Activated CD4-positive, alpha-beta T cell treated with anti-CD3 and anti-CD28 coated beads for 4 hours (primary cell): ENCODE results near the gene SORBS2.

Source experiments
- DNase-seq, 2 donors: peaks; one replicate each; pipeline ENCODE4 v3.0.0-alpha.2; 2020

SORBS2 gene

DNA sequence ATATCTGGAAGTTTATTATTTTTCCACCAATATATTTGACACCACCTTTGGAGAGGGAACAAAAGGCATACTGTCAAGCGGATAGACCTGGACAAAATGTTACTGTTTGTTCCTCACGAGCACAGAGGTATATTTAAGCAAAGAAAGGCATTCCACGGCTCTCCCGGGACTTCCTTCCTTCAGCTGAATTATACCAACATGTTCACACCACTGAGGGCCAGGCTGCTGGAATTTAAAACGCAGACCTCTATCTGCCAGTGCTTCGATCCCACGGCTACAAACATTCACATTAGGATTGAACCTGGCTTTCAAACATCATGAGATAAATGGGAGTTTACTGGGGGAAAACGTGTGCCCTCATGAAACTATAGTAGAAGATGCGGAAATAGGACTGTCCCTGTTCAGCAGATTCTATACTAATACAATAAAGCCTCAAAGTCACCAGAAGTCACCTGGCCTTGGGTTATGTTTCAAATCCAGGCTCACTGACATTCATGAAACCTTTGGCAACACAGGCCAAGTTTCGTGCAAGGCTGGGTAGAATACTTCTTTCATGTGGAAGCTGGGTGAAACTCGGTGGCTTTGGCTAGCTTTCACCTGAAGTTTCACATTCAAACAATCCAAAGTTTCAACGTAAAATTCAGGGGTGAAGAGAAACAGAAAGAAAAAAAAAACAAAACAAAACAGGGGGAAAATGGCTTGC is 39.5 kb downstream of the SORBS2 start:
- no peak for DNase-seq

DNA sequence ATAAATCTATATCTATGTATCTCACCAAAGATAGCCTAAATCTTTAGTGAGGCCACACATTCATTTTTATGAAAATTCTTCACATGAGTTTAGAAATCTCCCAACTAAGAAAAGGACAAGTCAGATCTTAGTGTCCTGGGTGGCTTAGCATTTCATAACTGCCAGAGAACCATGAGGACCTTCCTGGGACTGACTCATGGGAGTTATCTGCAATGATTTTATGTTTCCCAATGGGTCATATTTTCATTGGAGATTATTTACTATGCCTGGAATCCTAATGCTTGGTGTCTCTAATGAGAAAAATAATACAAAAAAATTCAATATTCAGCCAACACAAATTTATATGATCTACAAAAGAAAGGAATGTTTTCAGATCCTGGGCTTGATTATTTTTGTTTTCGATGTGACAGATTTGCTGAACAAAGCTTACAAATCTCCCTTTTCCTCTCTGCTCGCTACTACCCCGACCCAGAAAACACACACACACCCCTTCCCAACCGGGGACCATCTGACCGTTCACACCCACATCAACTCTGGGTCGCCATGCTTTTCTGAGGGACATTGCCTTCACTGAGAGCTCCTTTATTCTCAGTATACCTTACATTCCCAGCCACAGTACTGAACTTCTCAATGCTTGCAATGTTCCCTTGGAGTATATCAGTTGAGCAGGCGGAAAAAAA is 40.1 kb downstream of the SORBS2 start:
- DNase-seq, result no peak

GRCh38 chr4:185767528-185767927 is 44.5 kb downstream of the SORBS2 start:
- DNase-seq, result no peak

GRCh38 chr4:185764876-185765275 is 47.1 kb downstream of the SORBS2 start:
- no peak for DNase-seq

DNA sequence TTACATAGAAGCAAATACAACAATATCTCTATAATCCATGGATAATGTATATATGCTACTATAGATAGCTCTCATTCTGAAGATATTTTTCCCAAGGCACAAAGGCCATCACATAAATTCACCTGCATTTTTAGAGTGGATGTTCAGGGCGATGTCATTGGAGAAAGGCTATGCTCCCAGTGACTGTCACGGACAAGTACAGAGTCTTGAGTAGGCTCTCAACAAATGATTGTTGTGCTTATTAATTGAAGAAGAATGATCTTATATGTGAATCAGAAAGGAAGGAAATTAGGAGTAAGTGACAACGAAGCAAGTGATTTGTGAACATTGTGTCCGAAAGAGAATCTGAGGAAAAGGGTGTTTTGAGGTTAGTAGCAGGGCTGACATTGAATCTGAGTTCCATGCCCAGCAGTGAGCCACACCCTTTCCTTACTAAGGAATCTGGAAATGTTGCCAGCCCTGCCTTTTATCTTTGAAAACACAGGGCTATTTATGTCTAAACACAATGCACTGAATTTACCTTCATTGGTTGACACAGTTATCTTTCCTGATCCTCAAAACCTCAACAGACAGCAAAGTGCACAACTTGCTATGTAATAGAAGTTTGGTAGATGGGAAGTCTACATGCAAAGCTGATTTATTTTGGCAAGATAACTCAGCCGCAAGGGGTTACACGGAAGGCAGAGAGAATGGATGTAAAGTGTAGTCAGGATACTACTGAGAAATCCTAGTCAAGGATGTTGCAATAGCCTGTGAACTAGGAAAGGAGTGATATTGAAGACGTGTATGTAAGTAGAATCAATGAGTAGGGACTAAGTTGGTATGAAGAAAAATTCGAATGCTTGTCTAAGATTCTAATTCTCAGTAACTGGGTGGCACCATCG is 50.4 kb downstream of the SORBS2 start:
- DNase-seq, result no peak

- DNase-seq, result no peak
Observed at GRCh38 chr4:185758807-185759206, 53.2 kb downstream of the SORBS2 start.

GRCh38 chr4:185755451-185755850 is 56.5 kb downstream of the SORBS2 start:
- DNase-seq, result no peak

DNA sequence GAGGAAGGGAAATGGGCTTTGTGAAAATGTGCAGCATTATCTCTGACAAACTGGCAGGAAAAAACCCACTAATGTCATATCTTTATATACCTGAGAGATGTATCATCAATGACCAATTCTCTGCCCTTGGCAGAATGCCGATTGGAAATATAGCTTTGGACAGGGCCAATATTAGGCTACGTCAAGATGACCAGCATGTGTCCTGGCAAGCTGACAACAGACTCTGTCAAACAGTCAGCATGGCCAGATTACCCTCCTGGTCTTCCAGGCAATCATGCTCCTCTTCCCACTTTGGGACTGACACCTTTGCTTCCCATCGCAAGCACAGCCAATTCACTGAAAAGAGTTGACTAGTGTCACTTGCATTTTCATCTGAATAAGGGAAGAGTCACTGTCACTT is 57.0 kb downstream of the SORBS2 start:
- no peak for DNase-seq

DNA sequence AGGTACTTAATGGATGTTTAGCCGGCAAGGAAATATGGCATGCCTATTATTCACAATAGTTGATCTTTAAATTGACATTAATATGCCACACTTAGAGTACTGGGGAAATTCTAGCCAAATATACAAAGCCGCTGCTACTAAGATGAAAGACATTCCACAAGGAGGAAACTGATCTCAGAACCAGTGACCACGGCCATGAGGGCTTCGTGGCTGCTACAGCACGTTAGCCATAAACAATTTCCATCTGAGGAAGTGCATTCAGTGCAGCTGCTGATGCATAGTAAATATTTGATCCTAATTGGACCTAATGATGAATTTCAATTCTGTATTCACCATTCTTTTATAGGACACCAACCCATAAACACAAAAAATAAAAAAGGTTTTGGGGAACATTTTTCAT is 59.1 kb downstream of the SORBS2 start:
- no peak for DNase-seq

- no peak for DNase-seq
Observed at GRCh38 chr4:185749858-185750257, 62.1 kb downstream of the SORBS2 start.

DNA sequence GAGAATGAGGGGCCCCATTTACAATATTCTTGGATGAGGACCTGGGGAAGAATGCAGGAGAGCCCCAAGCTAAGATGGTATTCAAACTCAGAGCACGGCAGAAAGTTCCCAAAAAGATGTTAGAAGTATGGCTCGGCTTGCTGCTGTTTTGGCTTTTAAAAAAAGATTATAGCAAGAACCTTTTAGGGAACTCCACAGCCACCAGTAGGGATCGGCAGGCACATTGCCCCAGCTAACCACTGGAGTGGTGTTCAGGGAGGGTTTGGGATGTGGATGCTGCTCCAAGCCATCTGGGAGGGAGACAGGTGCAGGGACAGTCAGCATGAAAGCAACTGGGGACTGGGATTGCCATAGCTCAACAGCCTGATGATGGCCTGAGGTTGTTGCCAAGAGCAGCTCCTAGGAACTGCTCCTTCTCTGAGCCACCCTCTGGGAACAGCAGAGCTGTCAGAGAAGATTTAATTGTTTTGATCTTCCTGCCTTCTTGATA is 63.0 kb downstream of the SORBS2 start:
- no peak for DNase-seq

GRCh38 chr4:185745891-185746290 is 66.1 kb downstream of the SORBS2 start:
- DNase-seq, result no peak

GRCh38 chr4:185744946-185745345 is 67.0 kb downstream of the SORBS2 start:
- DNase-seq, result no peak

GRCh38 chr4:185744488-185744862 is 67.5 kb downstream of the SORBS2 start:
- DNase-seq, result no peak

- DNase-seq, result no peak
Observed at GRCh38 chr4:185743722-185744487, 68.1 kb downstream of the SORBS2 start.

- DNase-seq, result no peak
Observed at GRCh38 chr4:185742766-185743165, 69.2 kb downstream of the SORBS2 start.

- no peak for DNase-seq
Observed at GRCh38 chr4:185741795-185742194, 70.2 kb downstream of the SORBS2 start.

DNA sequence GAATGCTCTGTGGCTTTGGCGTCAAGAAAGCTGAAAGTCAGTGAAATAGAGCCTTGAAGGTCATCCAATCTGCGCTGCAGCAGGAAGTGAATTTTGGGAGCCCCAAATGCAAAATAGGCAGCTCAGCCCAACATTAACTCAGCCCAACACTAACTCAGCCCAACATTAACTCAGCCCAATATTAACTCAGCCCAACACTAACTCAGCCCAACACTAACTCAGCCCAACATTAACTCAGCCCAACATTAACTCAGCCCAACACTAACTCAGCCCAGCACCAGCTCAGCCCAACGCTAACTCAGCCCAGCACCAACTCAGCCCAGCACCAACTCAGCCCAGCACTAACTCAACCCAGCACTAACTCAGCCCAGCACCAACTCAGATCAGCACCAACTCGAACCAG is 71.5 kb downstream of the SORBS2 start:
- no peak for DNase-seq

DNA sequence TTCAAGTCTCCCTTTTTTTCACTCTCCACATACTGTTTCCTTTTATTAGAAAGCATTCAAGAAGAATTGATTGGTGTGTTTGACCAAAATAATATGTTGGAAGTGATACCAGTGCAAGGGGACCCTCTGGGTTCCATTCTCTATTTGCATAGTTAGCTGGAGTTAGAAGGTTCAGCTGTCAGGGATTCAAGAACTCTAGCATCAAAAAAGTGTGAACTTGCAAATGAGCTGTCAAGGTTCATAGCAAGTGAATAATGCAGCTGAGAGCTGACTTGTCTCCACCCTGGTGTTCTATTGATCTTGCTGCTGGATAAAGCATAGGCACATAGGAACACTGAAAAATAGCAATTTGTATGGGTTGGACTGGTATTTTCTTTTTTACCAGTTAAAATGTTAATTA is 73.2 kb downstream of the SORBS2 start:
- DNase-seq, result no peak

DNA sequence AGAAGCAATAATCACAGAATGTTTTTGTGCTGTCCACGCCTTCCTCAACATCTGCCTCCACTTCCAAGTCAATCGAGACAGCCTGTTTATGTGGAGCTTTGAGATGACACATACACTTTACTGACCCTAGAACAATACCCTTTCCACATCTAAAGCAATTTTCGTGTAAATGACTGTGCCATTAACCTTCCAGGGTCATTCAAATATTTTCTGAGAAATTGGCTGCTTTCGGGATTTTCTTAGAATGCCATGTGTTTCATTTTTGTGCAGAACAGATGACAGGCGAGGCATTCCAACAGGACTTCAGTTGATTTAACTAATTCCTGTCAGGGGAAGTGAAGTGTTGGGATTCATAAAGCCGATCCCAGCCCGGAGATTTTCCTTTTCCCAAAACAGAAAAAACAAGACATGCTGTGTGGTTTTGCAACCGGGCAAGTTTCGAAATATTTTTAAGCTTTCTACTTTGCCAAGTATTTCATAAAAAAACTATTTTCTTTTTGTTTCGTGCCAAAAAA is 73.9 kb downstream of the SORBS2 start:
- DNase-seq, result no peak

- no peak for DNase-seq
Observed at GRCh38 chr4:185737489-185738037, 74.4 kb downstream of the SORBS2 start.

- no peak for DNase-seq
Observed at GRCh38 chr4:185736882-185737281, 75.1 kb downstream of the SORBS2 start.
